Stimulated activated CD8-positive, alpha-beta memory T cell treated with anti-CD3 and anti-CD28 coated beads, Interleukin-2, amount 100 ng/mL, for 1 hour (primary cell): ENCODE results near the gene ALKBH5.

Experiments used
- DNase-seq, 2 donors: peaks; one replicate each; pipeline ENCODE4 v3.0.0-alpha.2; 2020; ENCODE audit warnings: low read depth in 2 of 2

ALKBH5 gene

GRCh38 chr17:18245038-18245776, 61.6 kb downstream of the ALKBH5 start:
- no peak for DNase-seq

- DNase-seq = no peak
These were observed 62.6 kb downstream of the ALKBH5 start for GRCh38 chr17:18246109-18246725.

GRCh38 chr17:18246880-18247612, 63.4 kb downstream of the ALKBH5 start:
- no peak for DNase-seq

GRCh38 chr17:18247613-18248001, 64.0 kb downstream of the ALKBH5 start:
- no peak for DNase-seq

GRCh38 chr17:18248300-18248731, 64.7 kb downstream of the ALKBH5 start:
- peak in 1 of 2 donors; percentile 29 for DNase-seq

GRCh38 chr17:18248811-18249210, 65.2 kb downstream of the ALKBH5 start:
- DNase-seq = no peak

GRCh38 chr17:18250259-18250658, 66.6 kb downstream of the ALKBH5 start:
- DNase-seq = no peak

GRCh38 chr17:18250708-18251107, 67.1 kb downstream of the ALKBH5 start:
- no peak for DNase-seq

- DNase-seq = no peak
These were observed 67.6 kb downstream of the ALKBH5 start for GRCh38 chr17:18251204-18251603.

- no peak for DNase-seq
These were observed 68.5 kb downstream of the ALKBH5 start for GRCh38 chr17:18252160-18252559.

- DNase-seq = no peak
These were observed 69.7 kb downstream of the ALKBH5 start for GRCh38 chr17:18253187-18253884.

- no peak for DNase-seq
These were observed 70.6 kb downstream of the ALKBH5 start for GRCh38 chr17:18253947-18254821.

- DNase-seq = no peak
These were observed 71.4 kb downstream of the ALKBH5 start for GRCh38 chr17:18254888-18255649.

- no peak for DNase-seq
These were observed 72.7 kb downstream of the ALKBH5 start for GRCh38 chr17:18256351-18256750.

- no peak for DNase-seq
These were observed 73.1 kb downstream of the ALKBH5 start for GRCh38 chr17:18256776-18257175.

GRCh38 chr17:18257268-18257981, 73.8 kb downstream of the ALKBH5 start:
- no peak for DNase-seq

GRCh38 chr17:18257982-18258355, 74.3 kb downstream of the ALKBH5 start:
- DNase-seq = no peak

GRCh38 chr17:18258356-18259038, 74.9 kb downstream of the ALKBH5 start, which contains the start of gene FLII:
FLII (minus strand) TSS chr17:18258738; CDS start chr17:18258690, 48 bp downstream.
- peak; percentile 7 to 26 for DNase-seq
